ENCODE data around the gene SGCG. TPM values are rescaled to one million over a fixed set of nuclear protein-coding genes. Genes with fewer than 3 reads are reported as not detected.

Gene SGCG
- total RNA-seq, 4 donors from 2014 or later, result 2.5 TPM; not detected in 3

DNA sequence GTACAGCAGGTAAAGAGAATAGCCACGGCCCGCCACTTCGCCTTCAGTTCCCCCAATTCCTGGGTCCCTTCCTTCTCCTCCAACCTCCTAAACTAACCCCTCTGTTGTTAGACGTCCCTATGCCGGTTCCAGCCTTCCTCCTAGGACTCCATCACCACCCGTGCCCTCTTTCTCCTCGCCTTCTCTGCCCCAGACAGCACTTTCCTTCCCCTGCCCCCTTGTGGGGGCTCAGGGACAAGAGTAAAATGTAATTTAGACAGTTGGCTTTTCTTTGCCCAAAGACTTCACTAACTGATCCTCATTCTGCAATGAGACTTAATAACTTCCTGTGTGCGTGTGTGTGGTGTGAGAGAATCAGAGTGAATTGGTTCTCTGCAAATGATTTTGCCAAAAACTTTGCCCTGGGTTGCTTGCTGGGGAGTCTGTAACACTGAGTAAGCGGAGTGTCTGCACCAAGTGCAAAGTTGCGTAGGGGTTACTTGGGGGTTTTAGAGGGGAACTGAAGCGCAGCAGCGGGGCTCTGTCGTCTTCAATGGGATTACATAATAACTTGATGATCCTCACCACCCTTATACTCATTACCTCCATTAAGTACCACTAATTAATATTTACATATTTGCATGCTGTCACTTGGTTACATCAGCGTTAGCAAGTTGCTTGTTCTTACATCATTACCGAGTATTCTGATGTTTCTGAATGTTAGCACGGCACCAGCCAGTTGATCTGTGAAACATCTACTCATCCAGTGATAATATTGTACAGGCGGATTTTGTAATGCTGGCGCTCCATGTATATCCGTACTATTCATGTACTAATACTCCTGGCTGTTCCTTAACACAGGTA, 19.9 kb upstream of the SGCG start:
- no peak overlapping the region for H3K27ac ChIP-seq
- no peaks in the 10 kb centered on the region for H3K4me1 ChIP-seq
- H3K4me3 ChIP-seq, result peak overlapping the region in 1 of 4 donors; percentile 28
- TF ChIP-seq CTCF (IDR thresholded peaks at IDR 0.05) (no peak), POLR2A (IDR thresholded peaks at IDR 0.05) (no peak)
- H3K36me3 ChIP-seq, result no peaks in the 10 kb centered on the region
- H3K9me3 ChIP-seq, result no peaks in the 10 kb centered on the region
- peaks cover 0 to 4% of the 10 kb centered on the region in 2 donors for H3K27me3 ChIP-seq
- DNase-seq, result no peak

GRCh38 chr13:23161481-23161825, 19.3 kb upstream of the SGCG start:
- no peak for DNase-seq
- Histone ChIP-seq H3K27ac (no peak overlapping the region), H3K27me3 (peaks cover 0 to 4% of the 10 kb centered on the region in 2 donors), H3K4me1 (no peaks in the 10 kb centered on the region), H3K4me3 (no peak overlapping the region), H3K9me3 (no peaks in the 10 kb centered on the region), H3K36me3 (no peaks in the 10 kb centered on the region)
- TF ChIP-seq POLR2A (IDR thresholded peaks at IDR 0.05), result no peak
- no peak for TF ChIP-seq CTCF (IDR thresholded peaks at IDR 0.05)

DNA sequence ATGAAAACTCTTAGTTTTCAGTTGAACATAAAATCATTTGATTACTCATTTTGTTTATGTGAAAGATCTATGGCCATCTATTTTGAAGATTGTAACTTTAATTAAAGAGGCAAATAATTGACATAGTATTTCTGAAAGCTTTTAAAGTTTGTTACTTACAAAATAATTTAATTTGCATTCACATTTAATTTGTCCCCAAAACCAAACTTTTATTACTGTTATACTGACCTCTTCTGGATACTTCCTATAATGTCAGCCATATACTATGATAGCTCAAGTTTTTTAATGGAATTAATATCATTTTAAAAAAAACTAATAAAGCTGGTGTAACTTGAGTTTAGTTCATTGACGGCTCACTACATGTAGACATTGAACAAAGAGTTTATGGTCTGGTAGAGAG, 4.9 kb upstream of the SGCG start:
- no peaks in the 10 kb centered on the region for H3K9me3 ChIP-seq
- no peak overlapping the region for H3K4me3 ChIP-seq
- no peaks in the 10 kb centered on the region for H3K27me3 ChIP-seq
- H3K36me3 ChIP-seq, result no peaks in the 10 kb centered on the region
- TF ChIP-seq POLR2A (IDR thresholded peaks at IDR 0.05) (no peak), CTCF (IDR thresholded peaks at IDR 0.05) (no peak)
- no peaks in the 10 kb centered on the region for H3K4me1 ChIP-seq
- no peak for DNase-seq
- H3K27ac ChIP-seq, result no peak overlapping the region

DNA sequence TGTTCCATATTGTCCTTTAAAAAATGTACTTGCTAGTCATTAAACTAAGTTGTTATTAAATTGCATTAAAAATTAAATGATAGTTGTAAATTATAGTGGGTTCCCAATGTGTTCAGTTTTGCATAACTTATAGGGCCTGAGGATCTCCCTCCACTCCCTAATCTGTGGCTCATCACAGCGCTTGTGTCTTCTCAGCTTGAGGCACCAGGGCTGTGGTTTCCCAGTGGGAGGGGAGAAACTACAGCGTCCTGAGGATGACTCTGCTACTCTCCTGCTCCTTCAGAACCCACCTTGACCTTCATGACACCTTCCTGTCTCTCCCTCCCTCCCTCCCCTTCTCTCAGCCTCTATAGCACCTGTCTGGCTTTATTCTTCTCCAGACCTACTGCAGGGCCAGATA, 1.4 kb downstream of the SGCG start:
- Histone ChIP-seq H3K27ac (no peak overlapping the region), H3K4me3 (no peak overlapping the region)
- TF ChIP-seq POLR2A (IDR thresholded peaks at IDR 0.05), result no peak
- TF ChIP-seq CTCF (IDR thresholded peaks at IDR 0.05), result no peak

DNA sequence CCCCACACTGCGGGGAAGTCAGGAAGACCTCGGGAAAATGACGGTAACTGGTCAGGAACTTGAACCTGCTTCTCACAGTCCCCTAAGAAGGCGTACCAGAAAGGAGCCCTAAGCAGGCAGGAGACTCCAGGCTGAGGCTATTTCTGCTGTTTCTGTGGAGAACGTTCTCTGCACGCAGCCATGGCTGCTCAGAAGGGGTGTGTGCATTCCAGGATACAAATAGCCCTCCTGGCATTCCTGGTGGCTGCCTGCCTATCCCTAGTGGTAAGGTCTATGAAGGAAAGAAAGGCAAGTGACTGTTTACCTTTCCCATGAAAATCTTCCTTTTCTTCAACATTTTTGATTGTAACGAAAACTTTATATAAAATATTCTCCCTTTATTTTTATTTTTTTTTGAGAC, 2.5 kb downstream of the SGCG start:
- TF ChIP-seq CTCF (IDR thresholded peaks at IDR 0.05) (no peak), POLR2A (IDR thresholded peaks at IDR 0.05) (no peak)
- H3K27me3 ChIP-seq, result no peaks in the 10 kb centered on the region
- no peaks in the 10 kb centered on the region for H3K4me1 ChIP-seq
- no peak overlapping the region for H3K27ac ChIP-seq
- H3K36me3 ChIP-seq, result no peaks in the 10 kb centered on the region
- H3K9me3 ChIP-seq, result peaks cover 0 to 3% (median 0%) of the 10 kb centered on the region in 4 donors
- no peak for DNase-seq
- no peak overlapping the region for H3K4me3 ChIP-seq

More for the DNA sequence above, 1.4 kb downstream of the SGCG start:
- Histone ChIP-seq H3K9me3 (peaks cover 0 to 3% (median 0%) of the 10 kb centered on the region in 4 donors), H3K36me3 (no peaks in the 10 kb centered on the region), H3K4me1 (no peaks in the 10 kb centered on the region), H3K27me3 (no peaks in the 10 kb centered on the region)
- DNase-seq, result no peak
